HCT116 (cell line): ENCODE data around the gene ADARB2. TPM values are rescaled to one million over a fixed set of nuclear protein-coding genes. Genes with fewer than 3 reads are reported as not detected.

Experiments
- ATAC-seq: fragments of 200-7000 bp; cut with Tn5 transposase; 2 replicates; pipeline ENCODE4 v1.9.1; 2020; ENCODE audit warnings: mild to moderate bottlenecking, moderate library complexity
- BruUV-seq: library from RNA; stranded (reverse); fragments of 400-500 nt; replicated peaks from 2 replicates; lab custom pipeline; 2021; lab: Mats Ljungman, UMichigan
- CTCF ChIA-PET: fragments of 300-600 bp; sonication (Branson Sonifier 250); formaldehyde crosslinking; loops from one replicate; lab custom pipeline; 2021; ENCODE audit warnings: antibody characterized with exemption; lab: Charles Lee
- POLR2A ChIA-PET: fragments of 300-600, 350-600 bp; sonication (Branson Sonifier 250); formaldehyde crosslinking; loops from one replicate; lab custom pipeline; 2021; ENCODE audit warnings: antibody characterized with exemption; lab: Charles Lee
- RAD21 ChIA-PET, 2 experiments: fragments of 300-600 bp; sonication (Branson Sonifier 250); formaldehyde crosslinking; loops; one replicate each; lab custom pipeline; 2023; ENCODE audit warnings: low total read pairs in 2 of 2; ENCODE audit not compliant: uncharacterized antibody in 2 of 2, unreplicated experiment in 2 of 2, low non-redundant PET in 1 of 2; lab: Charles Lee
- DNase-seq: peaks from one replicate; pipeline ENCODE4 v3.0.0-alpha.2; 2010; ENCODE audit warnings: low read depth, low spot score
- H2AFZ ChIP-seq: fragments of 200-600 bp; shearing (Covaris generic), sonication (generic); 2 replicates; pipeline ENCODE4 v1.6.1; 2017; ENCODE audit warnings: low read depth, mixed run types, mixed read lengths, antibody characterized with exemption, low read length; ENCODE audit not compliant: poor library complexity, severe bottlenecking
- H3K27ac ChIP-seq: 2 replicates; pipeline ENCODE4 v1.5.1; 2012; ENCODE audit warnings: low read depth, low read length
- H3K27me3 ChIP-seq: fragments of 200-600 bp; sonication (generic); 2 replicates; pipeline ENCODE4 v1.6.1; 2016; ENCODE audit warnings: mixed run types, low read length, mixed read lengths; ENCODE audit not compliant: insufficient read depth
- H3K36me3 ChIP-seq, 2 experiments: fragments of 200-500 bp in 1 of 2; fragments of 200-600 bp in 1 of 2; sonication (Bioruptor generic) in 1 of 2; sonication (generic) in 1 of 2; 2 replicates each; pipeline versions ENCODE4 v1.5.1 to v1.6.1; 2014 to 2016; ENCODE audit warnings: low read length in 2 of 2, inconsistent platforms in 1 of 2, mixed read lengths in 1 of 2, mixed run types in 1 of 2; ENCODE audit not compliant: insufficient read depth in 2 of 2, control insufficient read depth in 1 of 2
- H3K4me1 ChIP-seq, 2 experiments: fragments of 200-600 bp in 1 of 2; sonication (generic) in 1 of 2; 2 replicates each; pipeline versions ENCODE4 v1.5.1 to v1.6.1; 2012 to 2017; ENCODE audit warnings: low read length in 2 of 2, inconsistent platforms in 1 of 2, mild to moderate bottlenecking in 1 of 2, mixed read lengths in 1 of 2, mixed run types in 1 of 2, moderate library complexity in 1 of 2; ENCODE audit not compliant: insufficient read depth in 2 of 2, control insufficient read depth in 1 of 2
- H3K4me2 ChIP-seq: fragments of 200-600 bp; sonication (generic); 2 replicates; pipeline ENCODE4 v1.6.1; 2017; ENCODE audit warnings: mixed run types, low read length, mixed read lengths
- H3K4me3 ChIP-seq, 2 experiments: fragments of 200-600 bp in 1 of 2; sonication (generic) in 1 of 2; replicated peaks in 1 of 2; 2 replicates each; pipeline ENCODE4 v1.5.1; 2011 to 2016; ENCODE audit warnings: low read length in 2 of 2, control low read depth in 1 of 2, low read depth in 1 of 2, mild to moderate bottlenecking in 1 of 2, mixed read lengths in 1 of 2, mixed run types in 1 of 2
- H3K79me2 ChIP-seq: fragments of 200-600 bp; sonication (generic); 2 replicates; pipeline ENCODE4 v1.6.1; 2017; ENCODE audit warnings: mild to moderate bottlenecking, mixed run types, low read length, moderate library complexity, mixed read lengths; ENCODE audit not compliant: insufficient read depth
- H3K9ac ChIP-seq: fragments of 200-600 bp; sonication (generic); 2 replicates; pipeline ENCODE4 v1.6.1; 2016; ENCODE audit warnings: low read length, mixed read lengths
- H3K9me2 ChIP-seq: fragments of 200-600 bp; sonication (generic), shearing (Covaris generic); 2 replicates; pipeline ENCODE4 v1.6.1; 2017; ENCODE audit warnings: mixed run types, mild to moderate bottlenecking, moderate library complexity; ENCODE audit not compliant: insufficient read depth
- H3K9me3 ChIP-seq, 2 experiments: fragments of 200-500 bp in 1 of 2; fragments of 200-600 bp in 1 of 2; sonication (Bioruptor generic) in 1 of 2; sonication (generic) in 1 of 2; 2 replicates each; pipeline ENCODE4 v1.6.1; 2014 to 2017; ENCODE audit warnings: low read length in 2 of 2, mixed read lengths in 2 of 2, inconsistent platforms in 1 of 2, low read depth in 1 of 2, mild to moderate bottlenecking in 1 of 2, mixed run types in 1 of 2, moderate library complexity in 1 of 2; ENCODE audit not compliant: control insufficient read depth in 1 of 2, insufficient read depth in 1 of 2
- H4K20me1 ChIP-seq: fragments of 200-600 bp; sonication (generic), shearing (Covaris generic); 2 replicates; pipeline ENCODE4 v1.6.1; 2017; ENCODE audit warnings: mixed run types, mild to moderate bottlenecking, moderate library complexity; ENCODE audit not compliant: insufficient read depth
- ATF3 ChIP-seq: IDR thresholded peaks from 2 replicates; pipeline ENCODE4 v1.6.1; 2012
- EGR1 ChIP-seq: IDR thresholded peaks from 2 replicates; pipeline ENCODE4 v1.6.1; 2012; ENCODE audit warnings: low read depth
- EZH2phosphoT487 ChIP-seq: fragments of 200-600 bp; IDR thresholded peaks from 2 replicates; pipeline ENCODE4 v1.6.1; 2018; ENCODE audit warnings: antibody characterized with exemption, borderline replicate concordance
- FOSL1 ChIP-seq: IDR thresholded peaks from 2 replicates; pipeline ENCODE4 v1.6.1; 2012; ENCODE audit warnings: low read depth
- JUND ChIP-seq: IDR thresholded peaks from 2 replicates; pipeline ENCODE4 v1.6.1; 2012
- POLR2A ChIP-seq: IDR thresholded peaks from 2 replicates; pipeline ENCODE4 v1.7.0; 2011; ENCODE audit warnings: borderline replicate concordance; ENCODE audit not compliant: insufficient read depth, insufficient read length; ENCODE audit errors: extremely low read depth
- POLR2AphosphoS5 ChIP-seq: IDR thresholded peaks from 2 replicates; pipeline ENCODE4 v1.6.1; 2011; ENCODE audit warnings: mild to moderate bottlenecking, low read depth, low read length, moderate library complexity
- RAD21 ChIP-seq: IDR thresholded peaks from 2 replicates; pipeline ENCODE4 v1.6.1; 2012; ENCODE audit warnings: low read depth, mild to moderate bottlenecking
- SIN3A ChIP-seq: IDR thresholded peaks from 2 replicates; pipeline ENCODE4 v1.6.1; 2012; ENCODE audit warnings: low read depth
- TCF7L2 ChIP-seq: IDR thresholded peaks from 2 replicates; pipeline ENCODE4 v1.7.0; 2011; ENCODE audit warnings: borderline replicate concordance, inconsistent platforms; ENCODE audit not compliant: insufficient read depth, insufficient read length; ENCODE audit errors: extremely low read depth
- ZFX ChIP-seq: fragments of 450-650 bp; IDR thresholded peaks from 2 replicates; pipeline ENCODE4 v1.6.1; 2017
- intact Hi-C: fragments of 100-400 bp; cut with micrococcal nuclease; formaldehyde crosslinking; loops from 2 replicates; pipeline ENCODE4 v1.10.0; 2022
- total RNA-seq: library from RNA; stranded (reverse); gene quantifications from one replicate; pipeline ENCODE4 v1.2.1, GENCODE V29; 2021; ENCODE audit not compliant: unreplicated experiment
- TF ChIP-seq, protein P1 (sequence below): IDR thresholded peaks from 2 replicates; pipeline ENCODE4 v1.6.1; 2011; ENCODE audit warnings: mild to moderate bottlenecking, low read length, moderate library complexity; ENCODE audit not compliant: insufficient replicate concordance; ENCODE audit errors: extremely low read depth
- TF ChIP-seq, protein P2 (sequence below): IDR thresholded peaks from 2 replicates; pipeline ENCODE4 v1.6.1; 2012; ENCODE audit warnings: low read depth

The ADARB2 gene
- total RNA-seq, 1 experiment from 2014 or later, result not detected

- ChIA-PET CTCF (no interaction called here), POLR2A (no interaction called here), RAD21 (no interaction called here)
- DNase-seq, result no peak
- Histone ChIP-seq H3K9ac (no peak overlapping the region), H2AFZ (no peak overlapping the region), H3K9me3 (no peaks in the 10 kb centered on the region), H3K36me3 (no peaks in the 10 kb centered on the region), H3K79me2 (no peaks in the 10 kb centered on the region), H3K27ac (no peak overlapping the region), H3K4me2 (no peak overlapping the region), H3K4me3 (no peak overlapping the region), H3K27me3 (no peaks in the 10 kb centered on the region), H4K20me1 (no peaks in the 10 kb centered on the region), H3K4me1 (no peaks in the 10 kb centered on the region), H3K9me2 (no peaks in the 10 kb centered on the region)
- intact Hi-C loops, result no loop called here
- TF ChIP-seq ATF3, result no peak
- no peak for TF ChIP-seq SIN3A
- TF ChIP-seq POLR2AphosphoS5, result no peak
- no peak for TF ChIP-seq EGR1
- TF ChIP-seq, protein P1, sequence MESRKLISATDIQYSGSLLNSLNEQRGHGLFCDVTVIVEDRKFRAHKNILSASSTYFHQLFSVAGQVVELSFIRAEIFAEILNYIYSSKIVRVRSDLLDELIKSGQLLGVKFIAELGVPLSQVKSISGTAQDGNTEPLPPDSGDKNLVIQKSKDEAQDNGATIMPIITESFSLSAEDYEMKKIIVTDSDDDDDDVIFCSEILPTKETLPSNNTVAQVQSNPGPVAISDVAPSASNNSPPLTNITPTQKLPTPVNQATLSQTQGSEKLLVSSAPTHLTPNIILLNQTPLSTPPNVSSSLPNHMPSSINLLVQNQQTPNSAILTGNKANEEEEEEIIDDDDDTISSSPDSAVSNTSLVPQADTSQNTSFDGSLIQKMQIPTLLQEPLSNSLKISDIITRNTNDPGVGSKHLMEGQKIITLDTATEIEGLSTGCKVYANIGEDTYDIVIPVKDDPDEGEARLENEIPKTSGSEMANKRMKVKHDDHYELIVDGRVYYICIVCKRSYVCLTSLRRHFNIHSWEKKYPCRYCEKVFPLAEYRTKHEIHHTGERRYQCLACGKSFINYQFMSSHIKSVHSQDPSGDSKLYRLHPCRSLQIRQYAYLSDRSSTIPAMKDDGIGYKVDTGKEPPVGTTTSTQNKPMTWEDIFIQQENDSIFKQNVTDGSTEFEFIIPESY, result no peak
- TF ChIP-seq TCF7L2, result no peak
- TF ChIP-seq JUND, result no peak
- no peak for TF ChIP-seq FOSL1
- TF ChIP-seq, protein P2, sequence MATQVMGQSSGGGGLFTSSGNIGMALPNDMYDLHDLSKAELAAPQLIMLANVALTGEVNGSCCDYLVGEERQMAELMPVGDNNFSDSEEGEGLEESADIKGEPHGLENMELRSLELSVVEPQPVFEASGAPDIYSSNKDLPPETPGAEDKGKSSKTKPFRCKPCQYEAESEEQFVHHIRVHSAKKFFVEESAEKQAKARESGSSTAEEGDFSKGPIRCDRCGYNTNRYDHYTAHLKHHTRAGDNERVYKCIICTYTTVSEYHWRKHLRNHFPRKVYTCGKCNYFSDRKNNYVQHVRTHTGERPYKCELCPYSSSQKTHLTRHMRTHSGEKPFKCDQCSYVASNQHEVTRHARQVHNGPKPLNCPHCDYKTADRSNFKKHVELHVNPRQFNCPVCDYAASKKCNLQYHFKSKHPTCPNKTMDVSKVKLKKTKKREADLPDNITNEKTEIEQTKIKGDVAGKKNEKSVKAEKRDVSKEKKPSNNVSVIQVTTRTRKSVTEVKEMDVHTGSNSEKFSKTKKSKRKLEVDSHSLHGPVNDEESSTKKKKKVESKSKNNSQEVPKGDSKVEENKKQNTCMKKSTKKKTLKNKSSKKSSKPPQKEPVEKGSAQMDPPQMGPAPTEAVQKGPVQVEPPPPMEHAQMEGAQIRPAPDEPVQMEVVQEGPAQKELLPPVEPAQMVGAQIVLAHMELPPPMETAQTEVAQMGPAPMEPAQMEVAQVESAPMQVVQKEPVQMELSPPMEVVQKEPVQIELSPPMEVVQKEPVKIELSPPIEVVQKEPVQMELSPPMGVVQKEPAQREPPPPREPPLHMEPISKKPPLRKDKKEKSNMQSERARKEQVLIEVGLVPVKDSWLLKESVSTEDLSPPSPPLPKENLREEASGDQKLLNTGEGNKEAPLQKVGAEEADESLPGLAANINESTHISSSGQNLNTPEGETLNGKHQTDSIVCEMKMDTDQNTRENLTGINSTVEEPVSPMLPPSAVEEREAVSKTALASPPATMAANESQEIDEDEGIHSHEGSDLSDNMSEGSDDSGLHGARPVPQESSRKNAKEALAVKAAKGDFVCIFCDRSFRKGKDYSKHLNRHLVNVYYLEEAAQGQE, result no peak
- TF ChIP-seq POLR2A, result no peak
- TF ChIP-seq RAD21, result no peak
- TF ChIP-seq ZFX, result no peak
- no peak for TF ChIP-seq EZH2phosphoT487
- no TSS peak for BruUV-seq
- ATAC-seq, result no peak
These were observed 967 bp downstream of the ADARB2 start for GRCh38 chr10:1736144-1736971.
